Measurements from ENCODE around the gene KCNK4.
A peak's percentile ranks its signal among the peaks of the same experiment; 100 is the strongest.
"Not testable (repeated sequence)": the region's sequence is repeated elsewhere in the genome, so short reads cannot be mapped to it uniquely, and the experiment has no call there.

KCNK4 gene

DNA sequence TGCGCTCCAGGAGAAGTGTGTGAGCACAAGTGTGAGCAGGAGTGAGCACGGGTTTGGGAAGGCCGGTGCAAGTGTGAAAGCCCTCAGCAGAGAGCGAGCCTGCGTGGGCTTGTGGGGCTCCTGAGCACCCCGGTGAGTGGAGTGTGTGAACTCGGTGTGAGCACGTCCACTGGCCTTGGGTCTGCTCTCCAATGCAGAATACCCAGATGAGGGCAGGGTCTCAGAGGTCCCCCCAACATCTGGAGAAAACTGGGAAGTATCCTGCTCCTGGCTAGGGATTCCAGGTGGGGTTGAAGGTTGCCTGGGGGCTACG, 15.4 kb downstream of the KCNK4 start:
- Histone ChIP-seq H3K36me3 (ENCODE audit: control insufficient read depth, insufficient read depth, low read length) (no peaks in the 10 kb centered on the region), H2BK120ac (ENCODE audit: low read depth, low read length) (no peak overlapping the region), H3K27ac (ENCODE audit: low read depth, low read length) (no peak overlapping the region), H3K27me3 (ENCODE audit: insufficient read depth, low read length, poor library complexity) (no peaks in the 10 kb centered on the region), H3K79me1 (ENCODE audit: low read length) (peaks cover 9% of the 10 kb centered on the region), H3K4me2 (ENCODE audit: low read length) (peak overlapping the region; percentile 64), H3K4me3 (ENCODE audit: low read length) (peak overlapping the region; percentile 79), H2AK5ac (ENCODE audit: low read length) (peak overlapping the region; percentile 95), H3K4ac (ENCODE audit: low read depth, low read length) (no peak overlapping the region), H3K23ac (ENCODE audit: low read length) (peak overlapping the region; percentile 90), H2BK15ac (replicated peaks; ENCODE audit: low read depth) (no peak overlapping the region), H3K9ac (ENCODE audit: low read length) (peak overlapping the region; percentile 86), H4K5ac (ENCODE audit: low read length) (no peak overlapping the region), H2BK5ac (ENCODE audit: low read length) (peak overlapping the region; percentile 44), H3K18ac (ENCODE audit: low read length) (no peak overlapping the region), H4K8ac (ENCODE audit: low read depth, low read length) (no peak overlapping the region), H3K56ac (ENCODE audit: low read length) (peak overlapping the region; percentile 89), H3K4me1 (ENCODE audit: control insufficient read depth, low read depth, low read length) (peaks cover 4% of the 10 kb centered on the region), H3K79me2 (ENCODE audit: control insufficient read depth, insufficient read depth, low read length) (peaks cover 7% of the 10 kb centered on the region)
- DNase-seq: no peak
- no CpG with 5 or more reads among the region's 9 CpGs for WGBS (ENCODE audit: extremely low coverage, insufficient coverage, low lambda C conversion rate)

DNA sequence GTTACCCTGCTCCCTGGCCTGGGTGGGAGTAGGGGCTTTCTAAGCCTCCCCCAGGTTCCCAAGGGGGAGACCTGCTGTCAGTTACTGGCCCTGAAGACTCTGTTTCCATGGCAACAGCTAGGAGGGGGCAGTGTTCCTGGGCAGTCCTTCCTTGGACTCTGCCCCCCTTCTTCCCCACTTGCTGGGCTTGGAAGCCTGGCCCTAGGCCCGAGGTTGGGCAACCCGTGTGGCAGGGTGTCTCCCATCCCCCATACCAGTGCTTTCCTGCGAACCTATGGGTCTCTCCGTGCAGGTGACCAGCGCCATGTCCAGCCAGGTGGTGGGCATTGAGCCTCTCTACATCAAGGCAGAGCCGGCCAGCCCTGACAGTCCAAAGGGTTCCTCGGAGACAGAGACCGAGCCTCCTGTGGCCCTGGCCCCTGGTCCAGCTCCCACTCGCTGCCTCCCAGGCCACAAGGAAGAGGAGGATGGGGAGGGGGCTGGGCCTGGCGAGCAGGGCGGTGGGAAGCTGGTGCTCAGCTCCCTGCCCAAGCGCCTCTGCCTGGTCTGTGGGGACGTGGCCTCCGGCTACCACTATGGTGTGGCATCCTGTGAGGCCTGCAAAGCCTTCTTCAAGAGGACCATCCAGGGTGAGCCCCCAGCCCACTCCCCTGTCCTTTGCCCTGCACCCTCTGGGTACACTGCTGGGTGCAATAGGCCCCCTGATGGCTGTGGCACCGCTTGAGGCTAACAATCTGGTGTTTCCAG, 15.9 kb downstream of the KCNK4 start:
- Histone ChIP-seq H4K5ac (ENCODE audit: low read length) (no peak overlapping the region), H2AK5ac (ENCODE audit: low read length) (peak overlapping the region; percentile 95), H3K56ac (ENCODE audit: low read length) (peak overlapping the region; percentile 89), H2BK120ac (ENCODE audit: low read depth, low read length) (no peak overlapping the region), H3K36me3 (ENCODE audit: control insufficient read depth, insufficient read depth, low read length) (no peaks in the 10 kb centered on the region), H3K23ac (ENCODE audit: low read length) (peak overlapping the region; percentile 90), H3K4me2 (ENCODE audit: low read length) (peak overlapping the region; percentile 64), H3K9ac (ENCODE audit: low read length) (peak overlapping the region; percentile 86), H4K8ac (ENCODE audit: low read depth, low read length) (no peak overlapping the region), H3K79me2 (ENCODE audit: control insufficient read depth, insufficient read depth, low read length) (peaks cover 7% of the 10 kb centered on the region), H2BK15ac (replicated peaks; ENCODE audit: low read depth) (no peak overlapping the region), H3K18ac (ENCODE audit: low read length) (no peak overlapping the region), H3K4ac (ENCODE audit: low read depth, low read length) (no peak overlapping the region), H3K27ac (ENCODE audit: low read depth, low read length) (no peak overlapping the region), H2BK5ac (ENCODE audit: low read length) (no peak overlapping the region), H3K4me1 (ENCODE audit: control insufficient read depth, low read depth, low read length) (peaks cover 4% of the 10 kb centered on the region), H3K27me3 (ENCODE audit: insufficient read depth, low read length, poor library complexity) (no peaks in the 10 kb centered on the region), H3K79me1 (ENCODE audit: low read length) (peaks cover 9% of the 10 kb centered on the region), H3K4me3 (ENCODE audit: low read length) (no peak overlapping the region)
- WGBS (ENCODE audit: extremely low coverage, insufficient coverage, low lambda C conversion rate): no CpG with 5 or more reads among the region's 15 CpGs
- DNase-seq: no peak

DNA sequence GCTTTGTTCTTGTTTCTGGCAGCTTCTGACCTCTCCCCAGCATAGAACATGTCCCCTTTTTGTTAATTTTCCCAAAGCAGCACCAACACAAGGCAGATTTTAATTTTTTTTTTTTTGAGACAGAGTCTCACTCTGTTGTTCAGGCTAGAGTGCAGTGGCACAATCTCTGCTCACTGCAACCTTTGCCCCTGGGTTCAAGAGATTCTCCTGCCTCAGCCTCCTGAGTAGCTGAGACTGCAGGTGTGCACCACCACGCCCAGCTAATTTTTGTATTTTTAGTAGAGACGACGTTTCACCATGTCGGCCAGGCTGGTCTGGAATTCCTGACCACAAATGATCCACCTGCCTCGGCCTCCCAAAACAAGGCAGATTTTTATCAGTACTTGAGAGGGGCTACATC, 16.7 kb downstream of the KCNK4 start:
- no CpG with 5 or more reads among the region's 5 CpGs for WGBS (ENCODE audit: extremely low coverage, insufficient coverage, low lambda C conversion rate)
- H3K9ac ChIP-seq (ENCODE audit: low read length); H3K18ac ChIP-seq (ENCODE audit: low read length); H3K4ac ChIP-seq (ENCODE audit: low read depth, low read length); DNase-seq; H3K56ac ChIP-seq (ENCODE audit: low read length); H2AK5ac ChIP-seq (ENCODE audit: low read length); H3K27ac ChIP-seq (ENCODE audit: low read depth, low read length); H3K4me3 ChIP-seq (ENCODE audit: low read length); H2BK5ac ChIP-seq (ENCODE audit: low read length); H3K79me1 ChIP-seq (ENCODE audit: low read length); H4K5ac ChIP-seq (ENCODE audit: low read length); H3K27me3 ChIP-seq (ENCODE audit: insufficient read depth, low read length, poor library complexity); H3K23ac ChIP-seq (ENCODE audit: low read length); H2BK15ac ChIP-seq (replicated peaks; ENCODE audit: low read depth); H2BK120ac ChIP-seq (ENCODE audit: low read depth, low read length); H3K4me1 ChIP-seq (ENCODE audit: control insufficient read depth, low read depth, low read length); H4K8ac ChIP-seq (ENCODE audit: low read depth, low read length); H3K4me2 ChIP-seq (ENCODE audit: low read length); H3K36me3 ChIP-seq (ENCODE audit: control insufficient read depth, insufficient read depth, low read length); H3K79me2 ChIP-seq (ENCODE audit: control insufficient read depth, insufficient read depth, low read length): not testable (repeated sequence)

DNA sequence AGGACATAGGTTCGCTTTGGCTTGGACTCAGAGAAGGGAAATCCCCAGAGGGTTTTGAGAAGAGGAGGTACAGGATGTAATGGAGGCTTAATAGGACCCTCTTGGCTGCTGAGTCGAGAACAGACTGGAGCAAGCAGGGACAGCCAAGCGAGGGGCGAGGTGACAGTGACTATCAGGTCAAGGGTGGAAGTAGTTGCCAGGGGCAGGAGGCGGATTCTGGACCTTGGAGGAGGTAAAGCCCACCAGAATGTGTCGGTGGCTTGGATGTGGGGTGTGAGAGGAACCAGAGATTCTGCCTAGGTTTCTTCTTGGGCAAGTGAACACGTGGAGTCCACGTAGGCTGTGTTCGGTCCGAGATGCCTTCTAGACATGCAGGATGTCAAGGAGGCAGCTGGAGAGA, 21.8 kb downstream of the KCNK4 start:
- H2BK5ac ChIP-seq (ENCODE audit: low read length): no peak overlapping the region
- no peak overlapping the region for H3K56ac ChIP-seq (ENCODE audit: low read length)
- WGBS (ENCODE audit: extremely low coverage, insufficient coverage, low lambda C conversion rate): no CpG with 5 or more reads among the region's 10 CpGs
- no peaks in the 10 kb centered on the region for H3K79me1 ChIP-seq (ENCODE audit: low read length)
- no peak for DNase-seq
- H2BK15ac ChIP-seq (replicated peaks; ENCODE audit: low read depth): no peak overlapping the region
- no peak overlapping the region for H3K4ac ChIP-seq (ENCODE audit: low read depth, low read length)
- H3K27ac ChIP-seq (ENCODE audit: low read depth, low read length): no peak overlapping the region
- no peak overlapping the region for H2BK120ac ChIP-seq (ENCODE audit: low read depth, low read length)
- H4K8ac ChIP-seq (ENCODE audit: low read depth, low read length): no peak overlapping the region
- no peak overlapping the region for H3K23ac ChIP-seq (ENCODE audit: low read length)
- no peak overlapping the region for H3K18ac ChIP-seq (ENCODE audit: low read length)
- no peak overlapping the region for H4K5ac ChIP-seq (ENCODE audit: low read length)
- H3K4me1 ChIP-seq (ENCODE audit: control insufficient read depth, low read depth, low read length): no peaks in the 10 kb centered on the region
- peaks cover 4% of the 10 kb centered on the region for H3K79me2 ChIP-seq (ENCODE audit: control insufficient read depth, insufficient read depth, low read length)
- no peaks in the 10 kb centered on the region for H3K27me3 ChIP-seq (ENCODE audit: insufficient read depth, low read length, poor library complexity)
- H3K4me3 ChIP-seq (ENCODE audit: low read length): no peak overlapping the region
- H3K4me2 ChIP-seq (ENCODE audit: low read length): no peak overlapping the region
- H3K36me3 ChIP-seq (ENCODE audit: control insufficient read depth, insufficient read depth, low read length): no peaks in the 10 kb centered on the region
- H2AK5ac ChIP-seq (ENCODE audit: low read length): no peak overlapping the region
- no peak overlapping the region for H3K9ac ChIP-seq (ENCODE audit: low read length)

DNA sequence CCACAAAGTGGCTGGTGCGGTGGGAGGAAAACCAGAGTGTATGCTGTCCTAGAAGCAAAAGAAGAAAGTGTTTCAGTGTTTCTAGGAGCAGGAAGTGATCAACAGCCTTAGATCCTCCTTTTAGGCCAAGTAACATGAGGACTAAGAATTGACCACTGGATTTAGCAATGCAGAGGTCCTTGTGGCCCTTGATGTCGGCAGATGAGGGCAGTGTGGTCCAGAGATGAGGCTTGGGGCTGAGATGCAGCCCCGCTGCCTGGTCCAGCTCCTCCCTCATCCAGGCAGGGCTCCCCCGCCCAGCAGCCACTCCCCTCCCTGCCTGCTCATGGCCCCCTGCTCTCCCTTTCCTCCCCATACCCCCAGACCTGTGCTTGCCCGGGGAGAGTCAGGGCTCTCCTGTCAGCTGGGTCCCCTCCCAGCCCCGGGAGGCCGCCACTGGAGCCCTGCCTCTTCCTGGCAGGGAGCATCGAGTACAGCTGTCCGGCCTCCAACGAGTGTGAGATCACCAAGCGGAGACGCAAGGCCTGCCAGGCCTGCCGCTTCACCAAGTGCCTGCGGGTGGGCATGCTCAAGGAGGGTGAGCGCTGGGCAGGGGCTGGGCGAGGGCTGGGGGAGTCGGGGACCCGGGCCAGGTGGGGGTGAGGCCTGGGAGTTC, 22.5 kb downstream of the KCNK4 start:
- Histone ChIP-seq H3K23ac (ENCODE audit: low read length) (no peak overlapping the region), H3K4ac (ENCODE audit: low read depth, low read length) (no peak overlapping the region), H3K56ac (ENCODE audit: low read length) (no peak overlapping the region), H2AK5ac (ENCODE audit: low read length) (no peak overlapping the region), H3K4me2 (ENCODE audit: low read length) (no peak overlapping the region), H4K8ac (ENCODE audit: low read depth, low read length) (no peak overlapping the region), H2BK15ac (replicated peaks; ENCODE audit: low read depth) (no peak overlapping the region), H2BK5ac (ENCODE audit: low read length) (no peak overlapping the region), H3K79me1 (ENCODE audit: low read length) (no peaks in the 10 kb centered on the region), H3K36me3 (ENCODE audit: control insufficient read depth, insufficient read depth, low read length) (no peaks in the 10 kb centered on the region), H3K9ac (ENCODE audit: low read length) (no peak overlapping the region), H3K27me3 (ENCODE audit: insufficient read depth, low read length, poor library complexity) (no peaks in the 10 kb centered on the region), H4K5ac (ENCODE audit: low read length) (no peak overlapping the region), H3K4me3 (ENCODE audit: low read length) (no peak overlapping the region), H3K18ac (ENCODE audit: low read length) (no peak overlapping the region), H3K4me1 (ENCODE audit: control insufficient read depth, low read depth, low read length) (no peaks in the 10 kb centered on the region), H2BK120ac (ENCODE audit: low read depth, low read length) (no peak overlapping the region), H3K79me2 (ENCODE audit: control insufficient read depth, insufficient read depth, low read length) (peaks cover 4% of the 10 kb centered on the region), H3K27ac (ENCODE audit: low read depth, low read length) (no peak overlapping the region)
- no CpG with 5 or more reads among the region's 18 CpGs for WGBS (ENCODE audit: extremely low coverage, insufficient coverage, low lambda C conversion rate)
- no peak for DNase-seq

Data from mesendoderm (in vitro differentiated cells).